ENCODE data around the gene NTSR1.
"Not testable (repeated sequence)": the region's sequence is repeated elsewhere in the genome, so short reads cannot be mapped to it uniquely, and the experiment has no call there.

The NTSR1 gene

DNA sequence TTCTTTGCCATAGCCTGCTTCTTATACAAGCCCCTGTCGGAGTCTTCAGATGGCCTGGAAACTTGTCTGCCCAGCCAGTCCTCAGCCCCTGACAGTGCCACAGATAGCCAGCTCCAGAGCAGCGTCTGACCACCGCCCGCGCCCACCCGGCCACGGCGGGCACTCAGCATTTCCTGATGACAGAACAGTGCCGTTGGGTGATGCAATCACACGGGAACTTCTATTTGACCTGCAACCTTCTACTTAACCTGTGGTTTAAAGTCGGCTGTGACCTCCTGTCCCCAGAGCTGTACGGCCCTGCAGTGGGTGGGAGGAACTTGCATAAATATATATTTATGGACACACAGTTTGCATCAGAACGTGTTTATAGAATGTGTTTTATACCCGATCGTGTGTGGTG lies 36.9 kb upstream of the NTSR1 start:
- no peak for FAIRE-seq
- DNase-seq (ENCODE audit: insufficient read length, low spot score) = no peak
- no peak for TF ChIP-seq TAF1 (IDR thresholded peaks at IDR 0.05; ENCODE audit: low read depth, low read length)
- no peak for TF ChIP-seq POU2F2 (IDR thresholded peaks at IDR 0.05; ENCODE audit: low read depth, low read length)
- no peak for TF ChIP-seq SPI1 (IDR thresholded peaks at IDR 0.05; ENCODE audit: low read depth, low read length)
- TF ChIP-seq POLR2AphosphoS5 (IDR thresholded peaks at IDR 0.05; ENCODE audit: low read depth, low read length) = no peak
- TF ChIP-seq PAX5 (IDR thresholded peaks at IDR 0.05; ENCODE audit: insufficient read depth, low read length, severe bottlenecking) = no peak
- no peak for TF ChIP-seq POLR2A (IDR thresholded peaks at IDR 0.05; ENCODE audit: low read depth, low read length)

- no peak for DNase-seq (ENCODE audit: insufficient read length, low spot score)
- no peak for FAIRE-seq
- TF ChIP-seq POU2F2 (IDR thresholded peaks at IDR 0.05; ENCODE audit: low read depth, low read length) = no peak
- no peak for TF ChIP-seq POLR2AphosphoS5 (IDR thresholded peaks at IDR 0.05; ENCODE audit: low read depth, low read length)
- no peak for TF ChIP-seq PAX5 (IDR thresholded peaks at IDR 0.05; ENCODE audit: insufficient read depth, low read length, severe bottlenecking)
- TF ChIP-seq TAF1 (IDR thresholded peaks at IDR 0.05; ENCODE audit: low read depth, low read length) = no peak
These were observed 34.3 kb upstream of the NTSR1 start for GRCh38 chr20:62674370-62674769.

DNA sequence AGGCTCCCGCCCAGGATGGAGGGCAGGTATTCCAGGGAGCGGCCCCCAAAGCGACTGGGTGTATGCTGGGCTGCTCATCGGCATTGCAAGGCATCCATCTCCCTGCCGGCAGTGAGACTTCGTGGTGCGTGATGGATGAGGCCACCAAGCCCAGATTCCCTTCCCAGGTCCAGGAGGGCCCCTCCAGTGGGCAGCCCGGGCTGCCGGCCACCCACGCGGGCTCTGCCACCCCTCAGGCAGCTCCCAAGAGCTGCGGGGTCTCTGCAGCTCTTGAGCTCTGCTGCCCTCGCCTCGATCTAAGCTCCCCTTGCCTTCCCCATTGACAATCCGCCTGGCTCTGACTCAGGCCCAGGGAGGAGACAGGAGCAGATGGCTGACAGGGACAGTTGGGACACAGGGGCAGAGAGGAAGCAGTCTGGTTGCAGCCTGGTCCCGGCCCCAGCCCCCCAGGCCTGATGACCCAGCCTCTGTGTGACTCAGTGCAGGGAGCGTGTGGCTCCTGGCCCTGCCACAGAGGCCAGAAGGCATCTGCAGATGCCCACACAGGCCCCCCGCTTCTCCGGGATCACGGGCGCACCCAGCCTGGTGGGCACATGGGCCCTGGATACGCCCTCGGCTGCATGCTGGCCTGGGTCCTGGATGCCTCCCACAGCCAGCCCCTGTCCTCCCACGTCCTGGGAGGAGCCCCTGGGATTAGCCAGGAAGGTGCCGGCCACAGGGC lies 33.3 kb upstream of the NTSR1 start:
- no peak for DNase-seq (ENCODE audit: insufficient read length, low spot score)
- TF ChIP-seq POLR2AphosphoS5 (IDR thresholded peaks at IDR 0.05; ENCODE audit: low read depth, low read length) (no peak), PAX5 (IDR thresholded peaks at IDR 0.05; ENCODE audit: insufficient read depth, low read length, severe bottlenecking) (no peak), POU2F2 (IDR thresholded peaks at IDR 0.05; ENCODE audit: low read depth, low read length) (no peak), TAF1 (IDR thresholded peaks at IDR 0.05; ENCODE audit: low read depth, low read length) (no peak), SPI1 (IDR thresholded peaks at IDR 0.05; ENCODE audit: low read depth, low read length) (no peak), POLR2A (IDR thresholded peaks at IDR 0.05; ENCODE audit: low read depth, low read length) (no peak)
- FAIRE-seq = no peak

GRCh38 chr20:62675877-62676260 lies 32.8 kb upstream of the NTSR1 start:
- DNase-seq (ENCODE audit: insufficient read length, low spot score) (no peak), FAIRE-seq (no peak)
- no peak for TF ChIP-seq POLR2AphosphoS5 (IDR thresholded peaks at IDR 0.05; ENCODE audit: low read depth, low read length)

DNA sequence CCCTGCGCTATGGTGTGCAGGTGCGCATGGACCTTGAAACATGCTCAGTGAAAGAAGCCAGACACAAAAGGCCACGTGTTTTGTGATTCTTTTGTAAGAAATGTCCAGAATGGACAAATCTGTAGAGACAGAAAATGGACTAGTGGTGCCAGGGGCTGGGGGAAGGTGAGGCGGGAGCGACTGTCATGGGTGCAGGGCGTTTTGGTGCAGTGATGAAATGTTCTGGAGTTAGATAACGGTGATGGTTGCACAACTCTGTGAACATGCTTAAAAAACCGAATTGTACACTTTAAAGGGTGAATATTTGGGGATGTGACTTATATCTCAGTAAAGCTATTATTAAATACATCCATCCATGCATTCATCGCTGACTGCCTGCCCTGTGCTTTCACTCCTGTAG lies 31.7 kb upstream of the NTSR1 start:
- no peak for FAIRE-seq
- DNase-seq (ENCODE audit: insufficient read length, low spot score) = no peak
- no peak for TF ChIP-seq POU2F2 (IDR thresholded peaks at IDR 0.05; ENCODE audit: low read depth, low read length)
- TF ChIP-seq PAX5 (IDR thresholded peaks at IDR 0.05; ENCODE audit: insufficient read depth, low read length, severe bottlenecking) = no peak

DNA sequence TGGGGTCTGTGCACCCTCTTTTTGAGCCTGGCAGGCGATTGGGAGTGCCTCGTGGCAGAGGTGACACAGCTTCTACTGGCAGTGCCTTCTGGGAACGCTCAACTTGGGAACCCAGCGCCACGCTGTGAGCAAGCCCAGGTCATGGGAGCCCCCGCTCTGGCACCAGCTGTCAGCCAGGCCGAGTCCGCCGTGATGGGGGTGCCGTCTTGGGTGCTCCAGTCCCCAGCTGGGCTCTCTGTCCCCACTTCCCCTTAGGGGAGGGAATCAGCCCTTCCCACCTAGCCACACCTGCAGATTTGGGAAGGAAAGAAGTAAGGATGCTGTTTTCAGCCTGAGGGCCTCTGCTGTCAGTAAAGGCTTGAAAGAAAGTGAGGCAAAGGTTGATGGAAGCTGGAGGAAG lies 31.0 kb upstream of the NTSR1 start:
- FAIRE-seq (no peak), DNase-seq (ENCODE audit: insufficient read length, low spot score) (no peak)
- TF ChIP-seq SPI1 (IDR thresholded peaks at IDR 0.05; ENCODE audit: low read depth, low read length) (no peak), POU2F2 (IDR thresholded peaks at IDR 0.05; ENCODE audit: low read depth, low read length) (no peak)

DNA sequence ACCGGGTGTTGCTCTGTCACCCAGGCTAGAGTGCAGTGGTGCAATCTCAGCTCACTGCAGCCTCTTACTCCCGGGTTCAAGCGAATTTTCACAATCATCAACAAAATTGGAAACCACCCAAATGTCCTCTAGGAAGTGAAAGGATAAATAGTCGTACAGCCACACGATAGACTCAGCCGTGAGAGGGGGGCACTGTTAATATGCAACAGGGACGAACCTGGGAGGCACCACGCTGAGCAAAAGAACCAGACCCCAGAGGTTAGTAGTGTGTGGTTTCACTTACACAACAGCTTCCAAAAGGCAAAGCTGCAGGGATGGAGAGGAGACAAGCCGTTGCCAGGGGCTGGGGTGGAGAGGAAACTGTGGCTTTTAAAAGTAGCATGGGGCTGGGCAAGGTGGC lies 30.1 kb upstream of the NTSR1 start:
- no peak for TF ChIP-seq TAF1 (IDR thresholded peaks at IDR 0.05; ENCODE audit: low read depth, low read length)
- no peak for TF ChIP-seq POU2F2 (IDR thresholded peaks at IDR 0.05; ENCODE audit: low read depth, low read length)
- no peak for TF ChIP-seq POLR2A (IDR thresholded peaks at IDR 0.05; ENCODE audit: low read depth, low read length)
- TF ChIP-seq POLR2AphosphoS5 (IDR thresholded peaks at IDR 0.05; ENCODE audit: low read depth, low read length) = no peak
- FAIRE-seq = no peak
- no peak for DNase-seq (ENCODE audit: insufficient read length, low spot score)

GRCh38 chr20:62679978-62680589 lies 28.6 kb upstream of the NTSR1 start:
- DNase-seq (ENCODE audit: insufficient read length, low spot score) (no peak), FAIRE-seq (no peak)
- no peak for TF ChIP-seq TAF1 (IDR thresholded peaks at IDR 0.05; ENCODE audit: low read depth, low read length)
- no peak for TF ChIP-seq POLR2A (IDR thresholded peaks at IDR 0.05; ENCODE audit: low read depth, low read length)
- TF ChIP-seq POU2F2 (IDR thresholded peaks at IDR 0.05; ENCODE audit: low read depth, low read length) = no peak
- no peak for TF ChIP-seq SPI1 (IDR thresholded peaks at IDR 0.05; ENCODE audit: low read depth, low read length)
- TF ChIP-seq POLR2AphosphoS5 (IDR thresholded peaks at IDR 0.05; ENCODE audit: low read depth, low read length) = no peak
- no peak for TF ChIP-seq PAX5 (IDR thresholded peaks at IDR 0.05; ENCODE audit: insufficient read depth, low read length, severe bottlenecking)

- FAIRE-seq (no peak), DNase-seq (ENCODE audit: insufficient read length, low spot score) (no peak)
- TF ChIP-seq TAF1 (IDR thresholded peaks at IDR 0.05; ENCODE audit: low read depth, low read length) (no peak), POLR2A (IDR thresholded peaks at IDR 0.05; ENCODE audit: low read depth, low read length) (no peak), PAX5 (IDR thresholded peaks at IDR 0.05; ENCODE audit: insufficient read depth, low read length, severe bottlenecking) (no peak), POU2F2 (IDR thresholded peaks at IDR 0.05; ENCODE audit: low read depth, low read length) (no peak)
These were observed 25.6 kb upstream of the NTSR1 start for GRCh38 chr20:62682912-62683517.

DNA sequence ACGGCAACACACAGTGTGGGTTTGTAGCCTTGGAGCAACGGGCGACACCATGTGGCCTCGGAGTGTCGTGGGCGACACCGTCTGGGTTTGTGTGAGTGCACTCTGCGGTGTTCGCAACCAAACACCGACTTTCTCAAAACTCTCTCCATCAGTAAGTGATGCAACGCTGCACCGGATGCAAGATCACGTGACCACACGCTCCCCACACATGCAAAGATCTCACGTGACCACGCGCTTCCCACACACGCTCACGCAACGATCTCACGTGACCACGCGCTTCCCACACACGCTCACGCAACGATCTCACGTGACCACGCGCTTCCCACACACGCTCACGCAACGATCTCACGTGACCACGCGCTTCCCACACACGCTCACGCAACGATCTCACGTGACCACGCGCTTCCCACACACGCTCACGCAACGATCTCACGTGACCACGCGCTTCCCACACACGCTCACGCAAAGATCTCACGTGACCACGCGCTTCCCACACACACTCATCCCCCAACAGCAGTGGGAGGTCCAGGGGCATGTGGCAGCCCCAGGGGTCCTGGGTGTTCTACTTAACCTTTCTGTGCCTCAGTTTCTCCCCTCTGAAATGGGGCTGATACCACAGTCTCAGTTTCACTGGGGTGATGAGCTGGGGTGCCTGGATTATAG lies 24.8 kb upstream of the NTSR1 start:
- DNase-seq (ENCODE audit: insufficient read length, low spot score); FAIRE-seq: not testable (repeated sequence)

Data from GM12891 (cell line).